ENCODE data around the gene SMYD3. TPM values are rescaled to one million over a fixed set of nuclear protein-coding genes. Genes with fewer than 3 reads are reported as not detected.
"Not testable (repeated sequence)": the region's sequence is repeated elsewhere in the genome, so short reads cannot be mapped to it uniquely, and the experiment has no call there.

SMYD3 gene
- total and polyA plus RNA-seq, 11 donors, result 6.3 to 12.1 (median 9.5) TPM

- Histone ChIP-seq H3K4me3 (no peak overlapping the region), H3K9me3 (peaks cover 0 to 25% (median 0%) of the 10 kb centered on the region in 12 donors), H3K27ac (no peak overlapping the region), H3K27me3 (no peaks in the 10 kb centered on the region), H3K36me3 (no peaks in the 10 kb centered on the region), H3K4me1 (no peaks in the 10 kb centered on the region)
- DNase-seq (no peak), ATAC-seq (no peak)
- intact Hi-C loops (cut with DNase I), result no loop called here
- 94 to 95% (median 95%) methylated on average over 3 of the region's 3 CpGs for WGBS, 4 donors
- TF ChIP-seq POLR2A (IDR thresholded peaks at IDR 0.05), result no peak
- no peak for TF ChIP-seq CTCF (IDR thresholded peaks at IDR 0.05)
These were observed 758.0 kb downstream of the SMYD3 start for GRCh38 chr1:245749053-245749452.

- 93 to 97% (median 95%) methylated on average over 3 of the region's 3 CpGs for WGBS, 4 donors
- Histone ChIP-seq H3K4me3 (no peak overlapping the region), H3K27ac (no peak overlapping the region), H3K4me1 (no peaks in the 10 kb centered on the region), H3K27me3 (no peaks in the 10 kb centered on the region), H3K36me3 (no peaks in the 10 kb centered on the region), H3K9me3 (peaks cover 0 to 25% (median 0%) of the 10 kb centered on the region in 12 donors)
- intact Hi-C loops (cut with DNase I), result no loop called here
- no peak for DNase-seq
- ATAC-seq, result no peak
- TF ChIP-seq POLR2A (IDR thresholded peaks at IDR 0.05) (no peak), CTCF (IDR thresholded peaks at IDR 0.05) (no peak)
These were observed 758.4 kb downstream of the SMYD3 start for GRCh38 chr1:245748646-245749045.

- peaks cover 0 to 25% (median 0%) of the 10 kb centered on the region in 12 donors for H3K9me3 ChIP-seq
- DNase-seq (no peak), ATAC-seq (no peak)
- TF ChIP-seq POLR2A (IDR thresholded peaks at IDR 0.05) (no peak), CTCF (IDR thresholded peaks at IDR 0.05) (no peak)
- H3K36me3 ChIP-seq, result no peaks in the 10 kb centered on the region
- H3K27me3 ChIP-seq, result no peaks in the 10 kb centered on the region
- no peak overlapping the region for H3K4me3 ChIP-seq
- intact Hi-C loops (cut with DNase I), result no loop called here
- no peak overlapping the region for H3K27ac ChIP-seq
- WGBS, 4 donors, result 77 to 93% (median 87%) methylated on average over 10 of the region's 10 CpGs
- no peaks in the 10 kb centered on the region for H3K4me1 ChIP-seq
These were observed 758.8 kb downstream of the SMYD3 start for GRCh38 chr1:245748240-245748639.

GRCh38 chr1:245742896-245743295 lies 764.2 kb downstream of the SMYD3 start:
- Histone ChIP-seq H3K27me3 (no peaks in the 10 kb centered on the region), H3K4me3 (no peak overlapping the region), H3K9me3 (peaks cover 0 to 18% (median 0%) of the 10 kb centered on the region in 12 donors), H3K36me3 (no peaks in the 10 kb centered on the region), H3K4me1 (no peaks in the 10 kb centered on the region), H3K27ac (no peak overlapping the region)
- DNase-seq (no peak), ATAC-seq (no peak)
- 71 to 89% (median 82%) methylated on average over 8 to 9 of the region's 9 CpGs for WGBS, 4 donors
- intact Hi-C loops (cut with DNase I), result no loop called here
- TF ChIP-seq CTCF (IDR thresholded peaks at IDR 0.05), result no peak
- TF ChIP-seq POLR2A (IDR thresholded peaks at IDR 0.05), result no peak

GRCh38 chr1:245740336-245740735 lies 766.7 kb downstream of the SMYD3 start:
- H3K9me3 ChIP-seq; H3K4me3 ChIP-seq; H3K36me3 ChIP-seq; ATAC-seq; H3K4me1 ChIP-seq; intact Hi-C loops (cut with DNase I); H3K27ac ChIP-seq; DNase-seq; H3K27me3 ChIP-seq: not testable (repeated sequence)
- 97 to 100% (median 98%) methylated on average over 1 of the region's 1 CpG for WGBS, 4 donors

All from heart left ventricle (tissue), 16 donors.